Measurements from ENCODE around the gene LSM14A.
A peak's percentile ranks its signal among the peaks of the same experiment; 100 is the strongest.

Gene LSM14A

GRCh38 chr19:34246340-34246739 is 74.0 kb downstream of the LSM14A start:
- TF ChIP-seq RAD21 (IDR thresholded peaks at IDR 0.05; ENCODE audit: low read depth) (no peak), TEAD4 (IDR thresholded peaks at IDR 0.05) (no peak), YY1 (IDR thresholded peaks at IDR 0.05; ENCODE audit: low read depth) (no peak), CEBPB (IDR thresholded peaks at IDR 0.05) (no peak), TAF1 (IDR thresholded peaks at IDR 0.05; ENCODE audit: low read depth) (no peak), ZBTB7A (IDR thresholded peaks at IDR 0.05; ENCODE audit: low read depth) (no peak), FOXM1 (IDR thresholded peaks at IDR 0.05; ENCODE audit: borderline replicate concordance, low read depth) (no peak), NFIC (IDR thresholded peaks at IDR 0.05) (no peak)
- TF ChIP-seq, protein P1, sequence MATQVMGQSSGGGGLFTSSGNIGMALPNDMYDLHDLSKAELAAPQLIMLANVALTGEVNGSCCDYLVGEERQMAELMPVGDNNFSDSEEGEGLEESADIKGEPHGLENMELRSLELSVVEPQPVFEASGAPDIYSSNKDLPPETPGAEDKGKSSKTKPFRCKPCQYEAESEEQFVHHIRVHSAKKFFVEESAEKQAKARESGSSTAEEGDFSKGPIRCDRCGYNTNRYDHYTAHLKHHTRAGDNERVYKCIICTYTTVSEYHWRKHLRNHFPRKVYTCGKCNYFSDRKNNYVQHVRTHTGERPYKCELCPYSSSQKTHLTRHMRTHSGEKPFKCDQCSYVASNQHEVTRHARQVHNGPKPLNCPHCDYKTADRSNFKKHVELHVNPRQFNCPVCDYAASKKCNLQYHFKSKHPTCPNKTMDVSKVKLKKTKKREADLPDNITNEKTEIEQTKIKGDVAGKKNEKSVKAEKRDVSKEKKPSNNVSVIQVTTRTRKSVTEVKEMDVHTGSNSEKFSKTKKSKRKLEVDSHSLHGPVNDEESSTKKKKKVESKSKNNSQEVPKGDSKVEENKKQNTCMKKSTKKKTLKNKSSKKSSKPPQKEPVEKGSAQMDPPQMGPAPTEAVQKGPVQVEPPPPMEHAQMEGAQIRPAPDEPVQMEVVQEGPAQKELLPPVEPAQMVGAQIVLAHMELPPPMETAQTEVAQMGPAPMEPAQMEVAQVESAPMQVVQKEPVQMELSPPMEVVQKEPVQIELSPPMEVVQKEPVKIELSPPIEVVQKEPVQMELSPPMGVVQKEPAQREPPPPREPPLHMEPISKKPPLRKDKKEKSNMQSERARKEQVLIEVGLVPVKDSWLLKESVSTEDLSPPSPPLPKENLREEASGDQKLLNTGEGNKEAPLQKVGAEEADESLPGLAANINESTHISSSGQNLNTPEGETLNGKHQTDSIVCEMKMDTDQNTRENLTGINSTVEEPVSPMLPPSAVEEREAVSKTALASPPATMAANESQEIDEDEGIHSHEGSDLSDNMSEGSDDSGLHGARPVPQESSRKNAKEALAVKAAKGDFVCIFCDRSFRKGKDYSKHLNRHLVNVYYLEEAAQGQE (IDR thresholded peaks at IDR 0.05; ENCODE audit: low read depth) = no peak
- TF ChIP-seq, protein P2, sequence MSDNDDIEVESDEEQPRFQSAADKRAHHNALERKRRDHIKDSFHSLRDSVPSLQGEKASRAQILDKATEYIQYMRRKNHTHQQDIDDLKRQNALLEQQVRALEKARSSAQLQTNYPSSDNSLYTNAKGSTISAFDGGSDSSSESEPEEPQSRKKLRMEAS (IDR thresholded peaks at IDR 0.05) = no peak

DNA sequence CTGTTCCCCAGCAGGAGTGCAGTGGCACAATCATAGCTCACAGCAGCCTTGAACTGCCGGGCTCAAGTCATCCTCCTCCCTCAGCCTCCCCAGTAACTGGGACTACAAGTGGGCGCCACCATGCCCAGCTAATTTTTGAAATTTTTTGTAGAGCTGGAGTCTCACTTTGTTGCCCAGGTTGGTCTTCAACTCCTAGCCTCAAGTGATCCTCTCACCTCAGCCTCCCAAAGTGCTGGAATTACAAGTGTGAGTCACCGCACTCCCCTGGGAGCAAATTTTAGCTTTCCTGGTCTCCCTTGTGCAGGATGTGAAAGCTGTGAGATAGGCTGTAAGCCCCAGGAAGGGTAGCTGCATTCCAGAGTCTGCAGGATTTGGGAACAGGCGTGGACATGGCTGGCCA is 76.6 kb downstream of the LSM14A start:
- TF ChIP-seq, protein P1 (IDR thresholded peaks at IDR 0.05; ENCODE audit: low read depth) = no peak
- TF ChIP-seq NFIC (IDR thresholded peaks at IDR 0.05) (no peak), RAD21 (IDR thresholded peaks at IDR 0.05; ENCODE audit: low read depth) (no peak), TEAD4 (IDR thresholded peaks at IDR 0.05) (no peak), CREB1 (IDR thresholded peaks at IDR 0.05; ENCODE audit: low read depth) (no peak), ZBTB7A (IDR thresholded peaks at IDR 0.05; ENCODE audit: low read depth) (no peak), YY1 (IDR thresholded peaks at IDR 0.05; ENCODE audit: low read depth) (no peak), EP300 (IDR thresholded peaks at IDR 0.05; ENCODE audit: borderline replicate concordance) (no peak)
- TF ChIP-seq, protein P3, sequence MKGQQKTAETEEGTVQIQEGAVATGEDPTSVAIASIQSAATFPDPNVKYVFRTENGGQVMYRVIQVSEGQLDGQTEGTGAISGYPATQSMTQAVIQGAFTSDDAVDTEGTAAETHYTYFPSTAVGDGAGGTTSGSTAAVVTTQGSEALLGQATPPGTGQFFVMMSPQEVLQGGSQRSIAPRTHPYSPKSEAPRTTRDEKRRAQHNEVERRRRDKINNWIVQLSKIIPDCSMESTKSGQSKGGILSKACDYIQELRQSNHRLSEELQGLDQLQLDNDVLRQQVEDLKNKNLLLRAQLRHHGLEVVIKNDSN (IDR thresholded peaks at IDR 0.05) = no peak

DNA sequence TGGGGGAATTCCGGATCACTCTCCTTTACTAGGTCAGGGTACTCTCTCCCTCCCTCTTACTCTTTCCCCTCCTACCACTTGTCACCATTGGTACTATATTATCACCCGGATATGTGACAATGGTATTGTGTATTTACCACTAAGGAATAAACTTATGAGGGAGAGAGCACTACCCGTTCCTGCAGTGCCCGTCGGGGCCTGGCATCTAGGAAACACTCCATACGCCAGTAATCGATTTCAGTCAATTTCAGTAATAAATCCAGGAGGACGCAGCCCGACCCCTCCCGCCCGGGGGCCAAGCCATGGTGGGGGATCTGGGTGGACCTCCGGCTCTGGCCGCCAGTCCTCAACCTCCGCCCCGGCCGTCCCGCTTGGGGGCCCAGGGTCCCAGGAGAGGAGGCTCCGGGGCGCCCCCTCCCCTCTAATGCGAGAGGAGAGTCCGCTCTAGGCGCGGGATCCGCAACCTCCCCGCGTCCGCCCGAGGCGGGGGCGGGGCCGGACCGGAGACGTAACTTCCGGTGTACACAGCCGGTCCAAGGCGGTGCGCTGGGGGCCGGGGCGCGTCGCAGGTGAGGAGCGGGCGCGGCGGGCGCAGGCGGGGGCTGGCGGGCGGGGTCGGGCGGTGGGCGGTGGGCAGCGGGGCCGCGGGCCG is 81.9 kb downstream of the LSM14A start, which contains the start of gene GARRE1:
Gene GARRE1 (plus strand): TSS at position 509 of the 652 bp plus-strand sequence. CDS start 45,920 bp downstream, outside the sequence.
- TF ChIP-seq TCF12 (IDR thresholded peaks at IDR 0.05; ENCODE audit: low read depth) (peak; percentile 50; the same call in 1 of the 2 replicates), TAF1 (IDR thresholded peaks at IDR 0.05; ENCODE audit: low read depth) (peak; percentile 84), NFIC (IDR thresholded peaks at IDR 0.05) (0 out of 2 replicates have a peak, but pooled peaks have one; percentile 6), EGR1 (IDR thresholded peaks at IDR 0.05) (no peak), CREB1 (IDR thresholded peaks at IDR 0.05; ENCODE audit: low read depth) (peak; percentile 58; the same call in 1 of the 2 replicates), EP300 (IDR thresholded peaks at IDR 0.05; ENCODE audit: borderline replicate concordance) (no peak), ZBTB7A (IDR thresholded peaks at IDR 0.05; ENCODE audit: low read depth) (peak; percentile 88), FOXM1 (IDR thresholded peaks at IDR 0.05; ENCODE audit: borderline replicate concordance, low read depth) (no peak), CEBPB (IDR thresholded peaks at IDR 0.05) (no peak)
- TF ChIP-seq, protein P2 (IDR thresholded peaks at IDR 0.05) = peak; percentile 49

DNA sequence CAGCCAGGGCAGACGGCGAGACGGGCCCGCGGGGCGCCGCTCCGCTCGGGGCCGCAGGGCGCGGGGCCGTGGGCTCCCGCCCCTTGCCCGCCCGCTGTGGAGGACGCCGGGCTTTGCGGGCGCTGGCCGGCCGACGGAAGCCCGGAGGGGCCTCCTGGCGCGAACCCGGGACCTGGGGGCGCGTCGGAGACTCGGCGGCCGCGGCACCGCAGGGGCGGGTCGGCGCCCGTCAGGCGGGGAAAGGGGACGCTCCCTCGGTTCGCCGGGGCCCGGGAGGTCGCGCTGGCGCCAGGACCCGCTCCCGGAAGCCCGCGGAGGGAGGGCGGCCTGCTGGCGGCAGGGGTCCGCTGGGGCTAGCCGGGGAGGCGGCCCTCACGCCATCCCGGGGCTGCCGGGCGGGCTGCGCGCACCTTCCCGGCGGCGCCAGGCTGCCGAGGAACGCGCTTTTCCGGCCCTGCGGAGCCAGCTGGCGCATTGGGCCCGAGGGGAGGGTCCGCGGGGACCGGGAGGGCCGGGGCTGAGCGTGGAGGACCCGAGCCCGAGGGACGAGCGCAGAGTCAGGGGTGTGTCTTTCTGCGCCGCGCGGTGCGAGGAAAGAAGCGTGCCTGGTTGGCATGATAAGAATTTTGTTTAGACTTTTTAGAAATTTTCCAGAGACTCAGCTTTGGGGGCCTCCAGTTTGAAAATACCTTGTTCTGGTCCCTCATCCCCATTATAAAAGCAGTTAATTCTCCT is 82.6 kb downstream of the LSM14A start:
- TF ChIP-seq, protein P3 (IDR thresholded peaks at IDR 0.05) = no peak
- TF ChIP-seq, protein P2 (IDR thresholded peaks at IDR 0.05) = peak; percentile 42; the same call in 1 of the 2 replicates

DNA sequence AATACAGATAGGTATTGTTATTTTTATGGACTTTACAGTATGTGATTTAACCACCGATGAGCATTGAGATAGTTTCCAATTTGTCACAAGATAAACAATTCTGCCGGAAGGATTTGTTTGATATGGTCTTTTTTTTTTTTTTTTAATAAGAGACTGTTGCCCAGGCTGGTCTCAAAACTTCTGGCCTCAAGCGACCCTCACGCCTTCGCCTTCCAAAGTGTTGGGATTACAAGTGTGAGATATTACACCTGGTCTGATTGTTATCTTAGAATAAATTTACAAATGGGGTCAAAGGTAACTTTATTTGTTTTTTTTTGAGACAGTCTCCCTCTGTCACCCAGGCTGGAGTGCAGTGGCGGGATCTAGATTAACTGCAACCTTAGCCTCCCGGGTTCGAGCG is 83.2 kb downstream of the LSM14A start:
- TF ChIP-seq TCF12 (IDR thresholded peaks at IDR 0.05; ENCODE audit: low read depth) = no peak
- TF ChIP-seq EP300 (IDR thresholded peaks at IDR 0.05; ENCODE audit: borderline replicate concordance) = no peak
- no peak for TF ChIP-seq CREB1 (IDR thresholded peaks at IDR 0.05; ENCODE audit: low read depth)
